NB4 (cell line): ENCODE measurements around the gene LPAR6.

ENCODE experiments used
- CTCF ChIP-seq: IDR thresholded peaks from one replicate; pipeline ENCODE4 v1.5.1; 2012; ENCODE audit warnings: low read depth, low read length
- MAX ChIP-seq: IDR thresholded peaks from 2 replicates; pipeline ENCODE4 v1.6.1; 2011; ENCODE audit warnings: low read depth, low read length
- POLR2A ChIP-seq: IDR thresholded peaks from 2 replicates; pipeline ENCODE4 v1.6.1; 2011; ENCODE audit warnings: mild to moderate bottlenecking; ENCODE audit not compliant: insufficient read length; ENCODE audit errors: extremely low read depth

GRCh38 chr13:48457578-48458242 is 44.8 kb upstream of the LPAR6 start:
- TF ChIP-seq CTCF (no peak), POLR2A (no peak), MAX (no peak)
